IMR-90 (cell line): ENCODE measurements around the gene SLC36A2. TPM values are rescaled to one million over a fixed set of nuclear protein-coding genes. Genes with fewer than 3 reads are reported as not detected.

ENCODE experiments used
- ATAC-seq: fragments of 200-7000 bp; cut with Tn5 transposase; 2 replicates; pipeline ENCODE4 v1.9.1; 2020; ENCODE audit warnings: low read depth, mild to moderate bottlenecking, moderate library complexity
- Bru-seq: library from RNA; stranded (reverse); fragments of 400-500 nt; gene quantifications from one replicate; lab custom pipeline; 2021; lab: Mats Ljungman, UMichigan
- BruChase-seq, 2 experiments: library from RNA; stranded (reverse); fragments of 400-500 nt; gene quantifications; one replicate each; lab custom pipeline; 2021; lab: Mats Ljungman, UMichigan
- BruUV-seq: library from RNA; stranded (reverse); fragments of 400-500 nt; replicated peaks from 2 replicates; lab custom pipeline; 2021; lab: Mats Ljungman, UMichigan
- CTCF ChIA-PET: fragments of 300-600 bp; formaldehyde crosslinking; extraction: SDS; loops from one replicate; lab custom pipeline; 2021; ENCODE audit warnings: antibody characterized with exemption; lab: Yijun Ruan, JAX
- POLR2A ChIA-PET: fragments of 300-600 bp; sonication (Branson Sonifier 250); formaldehyde crosslinking; loops from one replicate; lab custom pipeline; 2022; ENCODE audit warnings: antibody characterized with exemption; ENCODE audit not compliant: unreplicated experiment; lab: Charles Lee
- DNase-seq: peaks from one replicate; pipeline ENCODE4 v3.0.0; 2013
- H2AFZ ChIP-seq: replicated peaks from 2 replicates; pipeline ENCODE3; 2013; ENCODE audit warnings: low read length, mild to moderate bottlenecking; ENCODE audit not compliant: poor library complexity
- H2AK5ac ChIP-seq: 2 replicates; pipeline ENCODE4 v1.6.1; 2013; ENCODE audit warnings: low read depth, low read length, inconsistent platforms
- H2AK9ac ChIP-seq: replicated peaks from 2 replicates; pipeline ENCODE3; 2013; ENCODE audit warnings: mild to moderate bottlenecking, low read depth, low read length, moderate library complexity; ENCODE audit not compliant: poor library complexity
- H2BK120ac ChIP-seq: 2 replicates; pipeline ENCODE4 v1.6.1; 2013; ENCODE audit warnings: low read depth, low read length, inconsistent platforms
- H2BK15ac ChIP-seq: 3 replicates; pipeline ENCODE4 v1.6.1; 2013; ENCODE audit warnings: low read depth, low read length, inconsistent platforms
- H2BK20ac ChIP-seq: 2 replicates; pipeline ENCODE4 v1.6.1; 2013; ENCODE audit warnings: low read depth, mild to moderate bottlenecking, inconsistent platforms, low read length, moderate library complexity
- H2BK5ac ChIP-seq: 2 replicates; pipeline ENCODE4 v1.6.1; 2013; ENCODE audit warnings: mild to moderate bottlenecking, low read depth, low read length, inconsistent platforms; ENCODE audit not compliant: poor library complexity, severe bottlenecking
- H3K14ac ChIP-seq: replicated peaks from 2 replicates; pipeline ENCODE4 v1.6.1; 2013; ENCODE audit warnings: low read depth, low read length, inconsistent platforms
- H3K18ac ChIP-seq: 2 replicates; pipeline ENCODE4 v1.6.1; 2013; ENCODE audit warnings: low read depth, low read length, control low read depth
- H3K23ac ChIP-seq: 2 replicates; pipeline ENCODE4 v1.6.1; 2013; ENCODE audit warnings: low read depth, low read length, inconsistent platforms
- H3K27ac ChIP-seq: 2 replicates; pipeline ENCODE4 v1.5.1; 2013; ENCODE audit warnings: mild to moderate bottlenecking, control low read depth, low read length; ENCODE audit not compliant: insufficient read depth
- H3K27me3 ChIP-seq: 2 replicates; pipeline ENCODE4 v1.6.1; 2013; ENCODE audit warnings: low read length; ENCODE audit not compliant: control insufficient read depth, insufficient read depth
- H3K36me3 ChIP-seq: 2 replicates; pipeline ENCODE4 v1.6.1; 2013; ENCODE audit warnings: low read length, mixed read lengths; ENCODE audit not compliant: control insufficient read depth, insufficient read depth
- H3K4ac ChIP-seq: 2 replicates; pipeline ENCODE4 v1.6.1; 2013; ENCODE audit warnings: low read depth, low read length, inconsistent platforms
- H3K4me1 ChIP-seq: 2 replicates; pipeline ENCODE4 v1.6.1; 2013; ENCODE audit warnings: low read length, mixed read lengths; ENCODE audit not compliant: control insufficient read depth, insufficient read depth
- H3K4me2 ChIP-seq: 2 replicates; pipeline ENCODE4 v1.6.1; 2013; ENCODE audit warnings: low read depth, mild to moderate bottlenecking, control low read depth, low read length, moderate library complexity
- H3K4me3 ChIP-seq: 2 replicates; pipeline ENCODE4 v1.5.1; 2013; ENCODE audit warnings: low read depth, mild to moderate bottlenecking, control low read depth, low read length, moderate library complexity; ENCODE audit not compliant: insufficient read depth
- H3K56ac ChIP-seq: 2 replicates; pipeline ENCODE4 v1.6.1; 2013; ENCODE audit warnings: low read length, inconsistent platforms; ENCODE audit not compliant: insufficient read depth; ENCODE audit errors: extremely low read depth
- H3K79me1 ChIP-seq, 2 experiments: 2 replicates each; pipeline ENCODE4 v1.6.1; 2013; ENCODE audit warnings: low read length in 2 of 2, inconsistent platforms in 1 of 2, low read depth in 1 of 2
- H3K9ac ChIP-seq: 2 replicates; pipeline ENCODE4 v1.6.1; 2013; ENCODE audit warnings: low read depth, low read length, control low read depth
- H3K9me1 ChIP-seq: 2 replicates; pipeline ENCODE4 v1.6.1; 2013; ENCODE audit warnings: low read length, inconsistent platforms; ENCODE audit not compliant: insufficient read depth
- H3K9me3 ChIP-seq: 2 replicates; pipeline ENCODE4 v1.6.1; 2013; ENCODE audit warnings: low read length; ENCODE audit not compliant: control insufficient read depth, insufficient read depth
- H4K20me1 ChIP-seq: 2 replicates; pipeline ENCODE4 v1.6.1; 2013; ENCODE audit warnings: low read length, inconsistent platforms; ENCODE audit not compliant: insufficient read depth
- H4K5ac ChIP-seq: 2 replicates; pipeline ENCODE4 v1.6.1; 2013; ENCODE audit warnings: mild to moderate bottlenecking, low read depth, low read length, control low read depth
- H4K8ac ChIP-seq, 2 experiments: 2 replicates each; pipeline ENCODE4 v1.6.1; 2013; ENCODE audit warnings: low read depth in 2 of 2, low read length in 2 of 2, control low read depth in 1 of 2, inconsistent platforms in 1 of 2
- H4K91ac ChIP-seq: 2 replicates; pipeline ENCODE4 v1.6.1; 2013; ENCODE audit warnings: low read depth, low read length, inconsistent platforms; ENCODE audit not compliant: insufficient read depth
- MAFK ChIP-seq: IDR thresholded peaks from 2 replicates; pipeline ENCODE4 v1.6.1; 2012; ENCODE audit warnings: low read depth, low read length, improper control_type of control experiment
- MAZ ChIP-seq: IDR thresholded peaks from 2 replicates; pipeline ENCODE4 v1.6.1; 2012; ENCODE audit warnings: low read depth, mild to moderate bottlenecking, low read length, improper control_type of control experiment, moderate library complexity, borderline replicate concordance
- MXI1 ChIP-seq: IDR thresholded peaks from 2 replicates; pipeline ENCODE4 v1.6.1; 2012; ENCODE audit warnings: low read depth, mild to moderate bottlenecking, low read length, moderate library complexity, borderline replicate concordance
- NFE2L2 ChIP-seq: fragments of 150-350 bp; IDR thresholded peaks from 2 replicates; pipeline ENCODE4 v1.6.1; 2016; ENCODE audit warnings: low read depth, mild to moderate bottlenecking, low read length
- POLR2A ChIP-seq: IDR thresholded peaks from 2 replicates; pipeline ENCODE4 v1.6.1; 2012; ENCODE audit warnings: mild to moderate bottlenecking, low read depth, low read length
- RAD21 ChIP-seq: IDR thresholded peaks from 2 replicates; pipeline ENCODE4 v1.6.1; 2012; ENCODE audit warnings: low read length, improper control_type of control experiment
- RFX5 ChIP-seq: IDR thresholded peaks from 2 replicates; pipeline ENCODE4 v1.8.0; 2012; ENCODE audit warnings: low read depth, mild to moderate bottlenecking, low read length, moderate library complexity
- WGBS, 2 experiments: methylation state at CpG; one replicate each; pipeline versions ENCODE4 v1.1.5 to v1.1.7; 2013; ENCODE audit warnings: missing lambda C conversion rate in 2 of 2; ENCODE audit not compliant: insufficient read length in 1 of 2; ENCODE audit errors: extremely low coverage in 2 of 2; 5-methylcytosine and 5-hydroxymethylcytosine counted together
- dilution Hi-C: fragments of 300-500 bp; cut with HindIII; formaldehyde crosslinking; loops from one replicate; pipeline ENCODE4 v1.14.3; 2018; ENCODE audit warnings: low sequenced_read_pairs; ENCODE audit not compliant: unreplicated experiment
- in situ Hi-C: fragments of 300-500 bp; cut with MboI; formaldehyde crosslinking; loops from 3 replicates; pipeline ENCODE4 v1.14.3; 2019; ENCODE audit warnings: low sequenced_read_pairs, inconsistent platforms, mixed read lengths
- intact Hi-C: fragments of 100-400 bp; cut with micrococcal nuclease; formaldehyde crosslinking; loops from 2 replicates; pipeline ENCODE4 v1.10.0; 2022
- long read RNA-seq: library from polyadenylated mRNA; unstranded; transcript quantifications from one replicate; pipeline ENCODE4 v2.0.0, GENCODE V29; 2021; ENCODE audit not compliant: unreplicated experiment
- polyA plus RNA-seq, 3 experiments: library from polyadenylated mRNA; depleted of rRNA; stranded (reverse); fragments of >200 nt; gene quantifications; 2 replicates each; pipeline ENCODE4 v1.2.3, GENCODE V29; 2012; ENCODE audit warnings: low replicate concordance in 1 of 3
- total RNA-seq: library from RNA; depleted of rRNA; stranded (reverse); fragments of >200 nt; gene quantifications from 2 replicates; pipeline ENCODE4 v1.2.3, GENCODE V29; 2012; rRNA removed

Gene SLC36A2
- total RNA-seq: not detected in 2 replicates
- not detected in 2 replicates for polyA plus RNA-seq (2012; rRNA removed)
- polyA plus RNA-seq (2012; cell fraction: cytosol; rRNA removed): not detected in 2 replicates
- not detected in 2 replicates for polyA plus RNA-seq (2012; cell fraction: nucleus; rRNA removed; ENCODE audit: low replicate concordance)
- not detected for Bru-seq, nascent RNA
- not detected for BruChase-seq, experiment 1, labeled RNA remaining after a 6-hour chase
- BruChase-seq, experiment 2, labeled RNA remaining after a 2-hour chase: not detected
- long read RNA-seq: 0 reads

- Histone ChIP-seq H3K56ac (no peak within 1 kb of the TSS), H3K14ac (no peak within 1 kb of the TSS), H3K36me3 (no peaks in the 10 kb centered on the region), H3K9me3 (no peaks in the 10 kb centered on the region), H4K8ac (no peak within 1 kb of the TSS), H3K27me3 (peaks cover 5% of the 10 kb centered on the region), H3K4me3 (no peak within 1 kb of the TSS), H3K23ac (no peak within 1 kb of the TSS), H3K27ac (no peak within 1 kb of the TSS), H4K91ac (no peak within 1 kb of the TSS), H4K20me1 (no peaks in the 10 kb centered on the region), H3K4me2 (no peak within 1 kb of the TSS), H2BK5ac (no peak within 1 kb of the TSS), H2BK120ac (no peak within 1 kb of the TSS), H3K4ac (no peak within 1 kb of the TSS), H2AFZ (no peak within 1 kb of the TSS), H3K79me1 (no peaks in the 10 kb centered on the region), H3K9ac (no peak within 1 kb of the TSS), H2AK9ac (no peak within 1 kb of the TSS), H3K9me1 (no peaks in the 10 kb centered on the region), H2BK20ac (no peak within 1 kb of the TSS), H3K18ac (no peak within 1 kb of the TSS), H2AK5ac (no peak within 1 kb of the TSS), H2BK15ac (no peak within 1 kb of the TSS), H3K4me1 (no peaks in the 10 kb centered on the region), H4K5ac (no peak within 1 kb of the TSS)
- BruUV-seq: no TSS peak
- no CpG with 5 or more reads among the region's 8 CpGs for WGBS, 2 experiments
- dilution Hi-C loops: no loop called here
- DNase-seq (no peak), ATAC-seq (no peak)
- CTCF ChIA-PET: no interaction called here
- intact Hi-C loops: no loop called here
- in situ Hi-C loops: no loop called here
- POLR2A ChIA-PET: no interaction called here
- TF ChIP-seq MAZ (no peak), NFE2L2 (no peak), MXI1 (no peak), RFX5 (no peak), POLR2A (no peak), RAD21 (no peak), MAFK (no peak)
These were observed at the start of gene SLC36A2 for GRCh38 chr5:151347369-151347768. Gene SLC36A2 (minus strand): TSS chr5:151347559. CDS start chr5:151347460, 99 bp downstream.
